IgD-negative memory B cell (primary cell): ENCODE data around the gene POLR1E. TPM values are rescaled to one million over a fixed set of nuclear protein-coding genes. Genes with fewer than 3 reads are reported as not detected.

Source experiments
- H3K27ac Mint-ChIP-seq, 3 donors: one replicate each; pipeline ENCODE4 v1.8.0; 2020 to 2022; ENCODE audit warnings: mild to moderate bottlenecking in 3 of 3, mixed read lengths in 3 of 3, moderate library complexity in 1 of 3
- H3K27me3 Mint-ChIP-seq: one replicate; pipeline ENCODE4 v1.8.0; 2021; ENCODE audit warnings: mixed read lengths
- H3K36me3 Mint-ChIP-seq: one replicate; pipeline ENCODE4 v1.8.0; 2020; ENCODE audit warnings: mild to moderate bottlenecking, mixed read lengths
- H3K4me1 Mint-ChIP-seq, 3 donors: one replicate each; pipeline ENCODE4 v1.8.0; 2020 to 2022; ENCODE audit warnings: mixed read lengths in 3 of 3, mild to moderate bottlenecking in 1 of 3
- H3K4me3 Mint-ChIP-seq, 4 donors: one replicate each; pipeline ENCODE4 v1.8.0; 2020 to 2022; ENCODE audit warnings: mild to moderate bottlenecking in 4 of 4, mixed read lengths in 4 of 4, moderate library complexity in 3 of 4
- H3K9me3 Mint-ChIP-seq, 3 donors: one replicate each; pipeline ENCODE4 v1.8.0; 2020 to 2021; ENCODE audit warnings: mixed read lengths in 3 of 3, mild to moderate bottlenecking in 1 of 3
- polyA plus RNA-seq: library from polyadenylated mRNA; unstranded; fragments of 300-500 nt; fragmentation: Illumina TruSeq; gene quantifications from one replicate; pipeline ENCODE4 v1.2.3, GENCODE V29; 2021

The POLR1E gene, protein sequence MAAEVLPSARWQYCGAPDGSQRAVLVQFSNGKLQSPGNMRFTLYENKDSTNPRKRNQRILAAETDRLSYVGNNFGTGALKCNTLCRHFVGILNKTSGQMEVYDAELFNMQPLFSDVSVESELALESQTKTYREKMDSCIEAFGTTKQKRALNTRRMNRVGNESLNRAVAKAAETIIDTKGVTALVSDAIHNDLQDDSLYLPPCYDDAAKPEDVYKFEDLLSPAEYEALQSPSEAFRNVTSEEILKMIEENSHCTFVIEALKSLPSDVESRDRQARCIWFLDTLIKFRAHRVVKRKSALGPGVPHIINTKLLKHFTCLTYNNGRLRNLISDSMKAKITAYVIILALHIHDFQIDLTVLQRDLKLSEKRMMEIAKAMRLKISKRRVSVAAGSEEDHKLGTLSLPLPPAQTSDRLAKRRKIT
- 13.7 TPM for polyA plus RNA-seq

DNA sequence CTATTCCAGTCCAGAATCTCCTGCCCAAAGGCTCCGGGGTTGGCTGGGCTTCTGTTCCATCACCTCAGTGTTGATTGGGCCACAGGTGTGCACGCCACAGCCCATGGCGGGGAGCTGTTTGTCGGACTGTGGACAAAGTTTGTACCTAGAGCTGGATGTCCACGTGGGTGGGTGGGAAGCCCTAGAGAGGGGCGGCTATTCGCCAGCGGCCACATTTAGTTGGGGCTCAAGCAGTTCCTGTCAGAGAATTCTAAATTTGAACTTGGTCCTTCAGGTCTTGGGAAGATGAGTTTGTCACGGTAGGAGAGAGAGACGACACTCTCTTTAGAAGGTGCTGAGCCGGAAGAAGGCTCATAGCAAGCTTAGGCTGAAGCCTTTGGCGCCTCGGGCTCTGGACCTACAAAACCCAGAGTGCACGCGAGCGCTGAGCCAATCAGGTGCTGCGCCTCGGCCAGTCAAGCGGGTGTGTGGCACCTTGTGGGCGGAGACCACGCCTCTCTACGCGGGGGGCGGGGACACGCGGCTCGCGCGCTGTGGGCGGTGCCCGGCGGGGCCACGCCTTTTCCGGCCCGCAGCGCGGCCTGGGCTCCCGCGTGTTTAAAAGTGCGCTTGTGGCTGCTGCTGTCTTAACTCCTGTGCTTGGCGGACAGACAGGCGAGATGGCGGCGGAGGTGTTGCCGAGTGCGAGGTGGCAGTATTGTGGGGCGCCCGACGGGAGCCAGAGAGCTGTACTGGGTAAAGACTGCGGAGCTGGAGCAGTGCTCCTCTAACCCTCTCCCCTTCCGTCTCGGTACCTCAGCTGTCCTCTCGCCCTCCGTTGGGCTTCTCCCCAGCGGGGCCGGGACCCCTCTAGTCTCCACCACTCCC is at the start of gene POLR1E:
Gene POLR1E (plus strand): TSS at position 560 of the 867 bp plus-strand sequence. CDS start 100 bp downstream, at position 660.
- Mint-ChIP-seq H3K27me3 (peaks cover 5% of the 10 kb centered on the region), H3K4me3 (peak within 1 kb of the TSS; percentile 90 to 97 (median 94)), H3K36me3 (peaks cover 1% of the 10 kb centered on the region), H3K27ac (peak within 1 kb of the TSS; percentile 81 to 98 (median 91)), H3K9me3 (no peaks in the 10 kb centered on the region), H3K4me1 (peaks cover 23 to 27% (median 24%) of the 10 kb centered on the region in 3 donors)

DNA sequence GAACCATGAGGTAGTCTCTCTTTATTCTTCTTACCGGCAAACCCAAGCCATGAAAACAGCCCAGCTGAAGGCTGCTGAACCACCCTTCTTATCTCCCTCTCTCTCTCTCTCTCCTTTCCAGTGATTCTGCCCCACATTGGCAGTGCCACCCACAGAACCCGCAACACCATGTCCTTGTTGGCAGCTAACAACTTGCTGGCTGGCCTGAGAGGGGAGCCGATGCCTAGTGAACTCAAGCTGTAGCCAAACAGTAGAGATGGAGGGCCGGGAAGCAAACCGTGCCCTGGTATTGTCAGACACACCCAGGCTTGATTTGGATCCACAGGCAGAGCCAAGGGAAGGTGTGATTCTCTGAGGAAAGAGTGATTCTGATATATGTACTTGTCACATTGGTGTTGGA is 49.2 kb upstream of the POLR1E start:
- peak overlapping the region in 1 of 3 donors; percentile 83 for H3K27ac Mint-ChIP-seq
- H3K4me1 Mint-ChIP-seq, result peaks cover 12 to 17% (median 13%) of the 10 kb centered on the region in 3 donors
- peaks cover 7% of the 10 kb centered on the region for H3K36me3 Mint-ChIP-seq
- no peak overlapping the region for H3K4me3 Mint-ChIP-seq
- H3K27me3 Mint-ChIP-seq, result no peaks in the 10 kb centered on the region
- H3K9me3 Mint-ChIP-seq, result no peaks in the 10 kb centered on the region

DNA sequence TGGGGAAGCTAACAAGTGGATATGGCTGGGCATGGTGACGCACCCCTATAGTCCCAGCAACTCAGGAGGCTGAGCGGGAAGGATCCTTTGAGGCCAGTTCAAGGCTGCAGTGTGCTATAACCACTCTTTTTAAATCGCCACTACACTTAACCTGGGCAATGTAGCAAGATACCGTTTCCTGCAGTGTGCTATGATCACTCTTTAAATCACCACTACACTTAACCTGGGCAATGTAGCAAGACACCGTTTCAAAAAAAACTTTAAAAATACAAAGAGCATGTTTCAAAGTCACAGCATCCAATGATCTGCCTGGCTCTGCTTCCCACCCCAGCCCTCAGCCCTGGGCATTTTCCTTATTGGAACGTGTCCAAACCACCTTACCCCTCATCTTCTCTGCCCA is 48.7 kb upstream of the POLR1E start:
- Mint-ChIP-seq H3K27me3 (no peaks in the 10 kb centered on the region), H3K27ac (no peak overlapping the region), H3K9me3 (no peaks in the 10 kb centered on the region), H3K4me1 (peaks cover 7 to 12% (median 8%) of the 10 kb centered on the region in 3 donors), H3K4me3 (no peak overlapping the region), H3K36me3 (peaks cover 7% of the 10 kb centered on the region)

DNA sequence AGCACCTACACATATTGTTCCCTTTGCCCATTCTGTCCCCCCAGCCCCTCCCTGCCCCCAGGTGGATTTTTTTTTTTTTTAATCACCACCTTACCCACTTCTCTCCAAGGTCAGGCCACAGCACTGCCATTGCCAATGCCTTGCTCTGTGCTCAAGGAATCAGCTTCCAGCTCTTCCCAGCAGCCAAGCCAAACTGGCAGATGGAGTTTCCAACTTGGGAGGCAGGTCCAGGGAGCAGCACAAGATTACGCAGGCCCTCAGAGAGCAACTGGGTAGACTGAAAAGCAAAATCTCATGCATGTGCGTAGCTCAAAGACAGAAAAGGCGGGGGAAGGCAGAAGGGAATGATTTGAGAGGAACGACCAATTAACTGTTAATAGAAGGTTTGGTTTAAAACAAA is 48.1 kb upstream of the POLR1E start:
- H3K9me3 Mint-ChIP-seq, result no peaks in the 10 kb centered on the region
- no peak overlapping the region for H3K4me3 Mint-ChIP-seq
- peaks cover 4 to 7% (median 4%) of the 10 kb centered on the region in 3 donors for H3K4me1 Mint-ChIP-seq
- H3K27me3 Mint-ChIP-seq, result no peaks in the 10 kb centered on the region
- peaks cover 7% of the 10 kb centered on the region for H3K36me3 Mint-ChIP-seq
- peak overlapping the region in 1 of 3 donors; percentile 67 for H3K27ac Mint-ChIP-seq

DNA sequence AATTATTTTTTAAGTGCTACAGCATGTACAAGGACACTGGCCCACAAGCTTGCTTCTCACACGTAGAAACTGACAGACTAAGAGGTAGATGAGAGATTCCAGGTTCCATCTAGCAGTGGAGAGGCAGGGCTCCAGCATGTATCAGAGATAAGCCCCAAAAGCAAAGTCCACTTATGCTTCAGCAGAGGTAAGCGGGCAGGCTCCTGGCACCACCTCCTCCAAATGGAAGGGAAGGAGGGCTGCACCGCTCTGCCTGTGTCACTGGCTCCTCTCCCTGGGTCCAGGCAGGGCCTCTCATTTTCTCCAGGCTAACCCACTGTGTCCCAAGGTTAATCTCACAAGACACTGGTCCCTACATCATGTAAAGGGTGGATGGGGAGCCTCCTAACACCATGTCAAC is 47.4 kb upstream of the POLR1E start:
- no peak overlapping the region for H3K27ac Mint-ChIP-seq
- H3K36me3 Mint-ChIP-seq, result peaks cover 7% of the 10 kb centered on the region
- H3K4me3 Mint-ChIP-seq, result no peak overlapping the region
- H3K4me1 Mint-ChIP-seq, result peaks cover 0 to 1% (median 0%) of the 10 kb centered on the region in 3 donors
- no peaks in the 10 kb centered on the region for H3K27me3 Mint-ChIP-seq
- no peaks in the 10 kb centered on the region for H3K9me3 Mint-ChIP-seq

DNA sequence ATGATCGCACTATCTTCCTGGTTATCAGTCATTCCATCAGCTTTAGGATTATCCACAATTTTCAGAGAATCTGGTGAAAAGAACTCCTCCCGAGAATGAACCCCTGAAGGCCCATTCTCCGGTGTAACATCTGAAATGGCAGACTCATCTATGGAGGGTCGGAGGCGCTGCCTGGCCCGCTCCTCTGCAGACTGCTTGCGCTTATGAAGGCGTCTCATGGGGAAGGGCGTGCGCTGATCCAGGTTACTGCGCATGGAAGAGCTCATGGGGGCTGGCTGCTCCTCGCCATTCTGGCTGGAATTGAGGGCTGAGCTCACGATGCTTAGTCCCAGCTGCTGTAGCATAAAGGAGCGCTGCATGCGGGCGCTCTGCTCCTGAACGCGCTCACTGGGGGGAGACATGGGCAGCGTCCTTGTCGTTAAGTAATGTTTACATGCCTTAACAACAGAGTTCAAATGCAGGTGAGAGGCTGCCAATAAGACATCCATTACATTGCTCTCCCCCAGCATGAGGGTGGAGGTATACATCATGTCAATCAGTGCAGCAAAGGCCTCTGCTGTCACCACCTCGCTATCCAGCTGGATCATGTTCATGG is 43.9 kb upstream of the POLR1E start:
- H3K27ac Mint-ChIP-seq, result no peak overlapping the region
- no peak overlapping the region for H3K4me3 Mint-ChIP-seq
- H3K4me1 Mint-ChIP-seq, result peaks cover 2 to 6% (median 5%) of the 10 kb centered on the region in 3 donors
- H3K9me3 Mint-ChIP-seq, result no peaks in the 10 kb centered on the region
- peaks cover 4% of the 10 kb centered on the region for H3K36me3 Mint-ChIP-seq
- no peaks in the 10 kb centered on the region for H3K27me3 Mint-ChIP-seq

DNA sequence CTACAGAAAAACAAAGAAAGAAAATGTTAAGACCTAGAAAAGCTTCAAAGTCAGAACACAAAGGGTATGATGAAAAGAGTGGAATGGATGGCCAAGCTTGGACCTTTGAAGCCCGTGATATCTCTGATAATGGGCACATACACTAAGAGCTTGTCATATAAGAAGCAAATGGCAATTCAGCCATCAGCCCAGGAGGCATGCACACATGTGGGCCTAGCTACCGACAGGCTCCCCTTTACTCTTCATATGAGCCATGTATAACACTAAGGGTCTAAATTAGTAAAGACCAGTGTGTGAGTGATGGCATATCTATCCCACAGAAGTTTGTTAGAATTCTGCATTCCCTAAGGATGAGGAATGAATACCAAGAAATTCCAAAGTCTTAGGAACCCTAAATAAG is 43.2 kb upstream of the POLR1E start:
- Mint-ChIP-seq H3K36me3 (peaks cover 4% of the 10 kb centered on the region), H3K27ac (no peak overlapping the region), H3K9me3 (no peaks in the 10 kb centered on the region), H3K27me3 (no peaks in the 10 kb centered on the region), H3K4me3 (no peak overlapping the region), H3K4me1 (peaks cover 2 to 8% (median 6%) of the 10 kb centered on the region in 3 donors)

DNA sequence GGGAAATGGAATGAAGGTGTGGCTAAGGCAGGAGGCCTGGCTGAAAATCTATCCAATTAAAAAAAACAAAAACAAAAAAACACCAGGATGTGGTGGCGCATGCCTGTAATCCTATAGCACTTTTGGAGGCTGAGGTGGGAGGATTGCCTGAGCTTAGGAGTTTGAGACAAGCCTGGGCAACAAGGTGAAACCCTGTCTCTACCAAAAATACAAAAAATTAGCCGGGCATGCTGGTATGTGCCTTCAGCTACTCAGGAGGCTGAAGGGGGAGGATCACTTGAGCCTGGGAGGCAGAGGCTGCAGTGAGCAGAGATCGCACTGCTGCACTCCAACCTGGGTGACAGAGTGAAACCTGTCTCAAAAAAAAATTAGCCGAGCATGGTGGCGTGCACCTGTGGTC is 42.2 kb upstream of the POLR1E start:
- no peak overlapping the region for H3K27ac Mint-ChIP-seq
- H3K27me3 Mint-ChIP-seq, result no peaks in the 10 kb centered on the region
- H3K4me1 Mint-ChIP-seq, result peaks cover 2 to 8% (median 6%) of the 10 kb centered on the region in 3 donors
- no peaks in the 10 kb centered on the region for H3K9me3 Mint-ChIP-seq
- no peak overlapping the region for H3K4me3 Mint-ChIP-seq
- H3K36me3 Mint-ChIP-seq, result peaks cover 4% of the 10 kb centered on the region

DNA sequence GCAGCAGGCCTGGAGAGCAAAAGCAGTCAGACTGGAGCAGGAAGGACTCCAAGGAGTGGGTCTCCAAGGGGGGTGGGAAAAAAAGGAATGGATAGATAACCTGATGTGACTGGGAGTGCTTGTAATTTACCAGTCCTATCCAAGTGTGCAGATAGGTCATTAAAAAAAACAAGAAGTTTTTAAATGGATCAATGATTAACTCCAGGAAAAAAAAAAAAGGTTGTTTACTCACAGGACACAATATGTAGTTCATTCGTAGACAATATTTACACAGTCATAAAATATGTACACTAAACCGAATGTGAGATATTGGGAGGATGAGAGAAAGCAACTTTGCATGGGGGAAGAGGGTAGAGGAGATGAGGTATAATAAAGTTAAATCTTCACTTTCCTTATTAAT is 40.9 kb upstream of the POLR1E start:
- Mint-ChIP-seq H3K27ac (peak overlapping the region in 1 of 3 donors; percentile 65), H3K27me3 (no peaks in the 10 kb centered on the region), H3K4me3 (no peak overlapping the region), H3K9me3 (no peaks in the 10 kb centered on the region), H3K36me3 (peaks cover 4% of the 10 kb centered on the region), H3K4me1 (peaks cover 2 to 10% (median 9%) of the 10 kb centered on the region in 3 donors)

DNA sequence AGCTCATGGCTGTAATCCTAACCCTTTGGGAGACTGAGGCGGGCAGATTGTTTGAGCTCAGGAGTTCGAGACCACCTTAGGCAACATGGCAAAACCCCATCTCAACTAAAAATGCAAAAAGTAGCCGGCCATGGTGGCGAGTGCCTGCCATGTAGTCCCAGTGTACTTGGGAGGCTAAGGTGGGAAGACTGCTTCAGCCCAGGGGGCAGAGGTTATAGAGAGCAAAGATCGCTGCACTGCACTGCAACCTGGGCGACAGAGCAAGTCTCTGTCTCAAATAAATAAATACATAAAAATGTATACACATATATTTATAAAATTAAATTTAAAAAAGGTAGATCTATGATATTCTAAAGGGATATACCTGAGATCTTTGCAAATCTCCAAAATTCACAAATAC is 39.9 kb upstream of the POLR1E start:
- no peaks in the 10 kb centered on the region for H3K9me3 Mint-ChIP-seq
- peaks cover 4 to 13% (median 12%) of the 10 kb centered on the region in 3 donors for H3K4me1 Mint-ChIP-seq
- H3K27me3 Mint-ChIP-seq, result no peaks in the 10 kb centered on the region
- H3K4me3 Mint-ChIP-seq, result no peak overlapping the region
- H3K36me3 Mint-ChIP-seq, result peaks cover 4% of the 10 kb centered on the region
- H3K27ac Mint-ChIP-seq, result no peak overlapping the region

DNA sequence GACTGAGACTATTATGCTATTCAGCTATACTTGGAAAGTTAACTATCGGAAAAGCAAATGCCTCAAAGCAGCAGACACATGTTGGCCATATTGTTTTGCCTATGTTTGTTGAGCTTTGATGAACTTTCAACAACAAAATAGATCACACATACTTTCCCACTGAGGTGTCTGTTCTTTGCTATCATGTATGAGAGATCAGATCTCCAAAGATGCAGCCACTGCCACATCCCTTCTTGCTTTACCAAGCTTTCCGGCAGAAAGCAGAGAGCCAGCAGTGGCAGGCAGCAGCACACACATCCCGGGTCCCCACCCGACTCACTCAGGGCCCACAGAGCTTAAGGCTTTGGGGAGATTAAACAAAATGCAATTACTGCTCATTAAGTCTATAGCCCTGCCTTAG is 39.3 kb upstream of the POLR1E start:
- Mint-ChIP-seq H3K27me3 (no peaks in the 10 kb centered on the region), H3K9me3 (no peaks in the 10 kb centered on the region), H3K4me3 (no peak overlapping the region), H3K27ac (no peak overlapping the region), H3K4me1 (peaks cover 4 to 13% (median 12%) of the 10 kb centered on the region in 3 donors), H3K36me3 (peaks cover 1% of the 10 kb centered on the region)

DNA sequence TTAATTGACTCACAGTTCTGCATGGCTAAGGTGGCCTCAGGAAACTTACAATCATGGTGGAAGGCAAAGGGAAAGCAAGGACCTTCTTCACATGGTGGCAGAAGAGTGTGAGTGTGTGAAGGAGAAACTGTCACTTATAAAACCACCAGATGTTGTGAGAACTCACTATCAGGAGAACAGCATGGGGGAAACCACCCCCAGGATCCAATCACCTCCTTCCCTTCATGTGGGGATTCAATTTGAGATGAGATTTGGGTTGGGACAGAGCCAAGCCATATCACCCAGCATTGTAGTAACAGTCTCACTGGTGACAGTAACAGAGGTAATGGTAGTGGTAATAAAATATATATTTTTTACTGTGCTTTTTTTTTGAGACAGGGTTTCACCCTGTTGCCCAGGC is 38.6 kb upstream of the POLR1E start:
- H3K4me1 Mint-ChIP-seq, result peaks cover 4 to 20% (median 17%) of the 10 kb centered on the region in 3 donors
- H3K27ac Mint-ChIP-seq, result no peak overlapping the region
- no peaks in the 10 kb centered on the region for H3K36me3 Mint-ChIP-seq
- H3K9me3 Mint-ChIP-seq, result no peaks in the 10 kb centered on the region
- H3K27me3 Mint-ChIP-seq, result no peaks in the 10 kb centered on the region
- H3K4me3 Mint-ChIP-seq, result no peak overlapping the region

DNA sequence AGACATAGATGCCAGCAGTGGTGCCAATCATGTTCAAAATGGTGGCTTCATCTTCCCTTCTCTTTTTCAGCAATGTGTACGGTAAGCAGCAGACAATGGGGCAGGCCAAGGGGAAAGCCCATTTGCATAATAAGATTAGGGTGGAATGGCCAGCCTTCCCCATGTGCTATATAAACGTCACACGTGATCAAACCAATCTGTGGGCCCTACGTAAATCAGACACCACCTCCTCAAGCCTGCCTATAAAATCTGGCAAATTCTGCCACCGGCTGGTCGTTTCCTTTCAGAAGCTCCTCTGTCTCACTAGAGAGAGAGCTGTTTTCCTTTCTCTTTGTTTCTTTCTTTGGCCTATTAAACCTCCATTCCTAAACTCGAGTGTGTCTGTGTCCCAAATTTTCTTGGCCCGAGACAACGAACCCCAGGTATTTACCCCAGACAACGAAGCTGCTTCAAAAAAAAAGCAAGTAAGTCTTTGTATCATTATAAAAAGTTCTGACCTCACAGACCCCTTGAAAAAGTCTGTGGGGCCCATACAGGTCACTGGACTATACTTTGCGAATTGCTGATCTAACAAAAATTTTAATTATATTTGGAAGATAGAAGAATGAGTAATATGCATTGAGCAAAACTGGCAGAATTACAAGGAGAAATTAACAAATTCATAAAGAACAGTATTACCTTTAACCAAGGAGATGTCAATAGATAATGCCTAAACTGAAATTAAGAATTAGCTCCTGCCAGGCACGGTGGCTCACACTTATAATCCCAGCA is 35.7 kb upstream of the POLR1E start:
- H3K4me3 Mint-ChIP-seq, result no peak overlapping the region
- peaks cover 10 to 43% (median 36%) of the 10 kb centered on the region in 3 donors for H3K4me1 Mint-ChIP-seq
- no peaks in the 10 kb centered on the region for H3K9me3 Mint-ChIP-seq
- no peak overlapping the region for H3K27ac Mint-ChIP-seq
- H3K36me3 Mint-ChIP-seq, result no peaks in the 10 kb centered on the region
- no peaks in the 10 kb centered on the region for H3K27me3 Mint-ChIP-seq

DNA sequence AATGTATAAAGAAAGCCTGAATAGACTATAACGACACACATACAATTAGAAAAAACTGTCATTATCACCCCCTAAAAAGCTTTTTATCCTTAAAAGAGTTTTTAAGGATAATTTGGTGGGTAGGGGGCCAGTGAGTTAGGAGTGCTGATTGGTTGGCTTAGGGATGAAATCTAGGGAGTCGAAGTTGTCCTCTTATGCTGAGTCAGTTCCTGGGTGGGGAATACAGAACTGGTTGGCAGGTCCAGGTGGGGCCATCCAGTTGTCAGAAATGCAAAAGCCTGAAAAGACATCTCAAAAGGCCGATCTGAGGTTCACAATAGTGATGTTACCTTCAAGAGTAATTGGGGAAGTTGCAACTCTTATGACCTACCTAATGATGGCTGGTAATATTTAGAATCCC is 34.1 kb upstream of the POLR1E start:
- no peaks in the 10 kb centered on the region for H3K36me3 Mint-ChIP-seq
- H3K4me1 Mint-ChIP-seq, result peaks cover 14 to 50% (median 41%) of the 10 kb centered on the region in 3 donors
- no peak overlapping the region for H3K27ac Mint-ChIP-seq
- H3K9me3 Mint-ChIP-seq, result no peaks in the 10 kb centered on the region
- no peak overlapping the region for H3K4me3 Mint-ChIP-seq
- H3K27me3 Mint-ChIP-seq, result no peaks in the 10 kb centered on the region
